Adrenal gland (tissue), 5 donors: Measurements from ENCODE around the gene IKZF3.

Source experiments
- CTCF ChIP-seq, 6 experiments: fragments of 450-650 bp in 4 of 6; fragments of 200-600 bp in 2 of 6; sonication (generic) in 1 of 6; IDR thresholded peaks; 1 replicate in 5 of 6; 2 replicates in 1 of 6; pipeline versions ENCODE4 v1.5.1 to v1.8.0; 2016 to 2021; ENCODE audit warnings: antibody characterized with exemption in 6 of 6, mild to moderate bottlenecking in 2 of 6, moderate library complexity in 1 of 6
- POLR2A ChIP-seq, 2 donors: fragments of 450-650 bp; IDR thresholded peaks; one replicate each; pipeline ENCODE4 v1.6.1; 2017; ENCODE audit warnings: antibody characterized with exemption in 2 of 2, mild to moderate bottlenecking in 2 of 2, moderate library complexity in 1 of 2
- donor health status: DM: no; HTN: no; CAD: no.

- no peak for TF ChIP-seq CTCF (IDR thresholded peaks at IDR 0.05)
- TF ChIP-seq POLR2A (IDR thresholded peaks at IDR 0.05) = no peak
Measured at GRCh38 chr17:39742126-39742855, 121.8 kb downstream of the IKZF3 start.
